HG03442 (cell line): Measurements from ENCODE around the gene MYLK.
"Not testable (repeated sequence)": the region's sequence is repeated elsewhere in the genome, so short reads cannot be mapped to it uniquely, and the experiment has no call there.

Source experiments
- ATAC-seq: cut with Tn5 transposase; IDR thresholded peaks from one replicate; pipeline ENCODE4 v1.9.1; 2021; ENCODE audit warnings: mild to moderate bottlenecking, moderate library complexity; ENCODE audit not compliant: unreplicated experiment

The MYLK gene, protein sequence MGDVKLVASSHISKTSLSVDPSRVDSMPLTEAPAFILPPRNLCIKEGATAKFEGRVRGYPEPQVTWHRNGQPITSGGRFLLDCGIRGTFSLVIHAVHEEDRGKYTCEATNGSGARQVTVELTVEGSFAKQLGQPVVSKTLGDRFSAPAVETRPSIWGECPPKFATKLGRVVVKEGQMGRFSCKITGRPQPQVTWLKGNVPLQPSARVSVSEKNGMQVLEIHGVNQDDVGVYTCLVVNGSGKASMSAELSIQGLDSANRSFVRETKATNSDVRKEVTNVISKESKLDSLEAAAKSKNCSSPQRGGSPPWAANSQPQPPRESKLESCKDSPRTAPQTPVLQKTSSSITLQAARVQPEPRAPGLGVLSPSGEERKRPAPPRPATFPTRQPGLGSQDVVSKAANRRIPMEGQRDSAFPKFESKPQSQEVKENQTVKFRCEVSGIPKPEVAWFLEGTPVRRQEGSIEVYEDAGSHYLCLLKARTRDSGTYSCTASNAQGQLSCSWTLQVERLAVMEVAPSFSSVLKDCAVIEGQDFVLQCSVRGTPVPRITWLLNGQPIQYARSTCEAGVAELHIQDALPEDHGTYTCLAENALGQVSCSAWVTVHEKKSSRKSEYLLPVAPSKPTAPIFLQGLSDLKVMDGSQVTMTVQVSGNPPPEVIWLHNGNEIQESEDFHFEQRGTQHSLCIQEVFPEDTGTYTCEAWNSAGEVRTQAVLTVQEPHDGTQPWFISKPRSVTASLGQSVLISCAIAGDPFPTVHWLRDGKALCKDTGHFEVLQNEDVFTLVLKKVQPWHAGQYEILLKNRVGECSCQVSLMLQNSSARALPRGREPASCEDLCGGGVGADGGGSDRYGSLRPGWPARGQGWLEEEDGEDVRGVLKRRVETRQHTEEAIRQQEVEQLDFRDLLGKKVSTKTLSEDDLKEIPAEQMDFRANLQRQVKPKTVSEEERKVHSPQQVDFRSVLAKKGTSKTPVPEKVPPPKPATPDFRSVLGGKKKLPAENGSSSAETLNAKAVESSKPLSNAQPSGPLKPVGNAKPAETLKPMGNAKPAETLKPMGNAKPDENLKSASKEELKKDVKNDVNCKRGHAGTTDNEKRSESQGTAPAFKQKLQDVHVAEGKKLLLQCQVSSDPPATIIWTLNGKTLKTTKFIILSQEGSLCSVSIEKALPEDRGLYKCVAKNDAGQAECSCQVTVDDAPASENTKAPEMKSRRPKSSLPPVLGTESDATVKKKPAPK (N-terminal part only)

DNA sequence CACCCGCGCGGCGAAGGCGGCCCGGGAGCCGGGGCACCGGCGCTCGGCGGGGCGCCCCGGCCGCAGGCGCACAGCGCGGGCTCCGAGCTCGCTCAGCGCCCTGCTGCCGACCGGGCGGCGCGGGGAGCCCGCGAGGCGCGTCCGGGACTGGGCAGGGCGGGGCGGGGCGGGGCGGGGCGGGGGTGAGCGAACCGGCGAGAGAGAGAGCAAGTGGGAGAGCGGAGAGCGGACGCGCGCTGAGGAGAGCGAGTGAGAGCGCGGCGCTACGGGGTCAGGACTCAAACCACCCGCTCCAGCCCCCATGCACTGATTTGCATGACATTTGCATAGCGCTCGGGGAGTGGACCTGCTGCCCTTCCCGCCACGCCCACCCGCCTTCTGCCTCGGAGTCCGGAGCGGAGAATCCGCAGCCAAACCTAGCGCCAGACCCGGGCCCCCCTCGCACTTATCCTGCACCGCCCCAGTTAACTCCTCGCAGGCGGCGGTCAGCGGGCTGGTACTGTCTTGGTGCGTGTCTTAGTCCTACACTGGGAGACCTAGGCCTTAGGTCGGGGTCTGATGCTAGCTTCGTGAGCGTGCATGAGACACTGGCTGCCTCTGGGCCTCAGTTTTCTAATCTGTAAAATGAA, at the start of gene MYLK:
TSS of gene MYLK (minus strand) at position 130 of the 629 bp plus-strand sequence. CDS start 90,491 bp downstream, outside the sequence.
- ATAC-seq, result no peak

- ATAC-seq, result no peak
These were observed 46.3 kb upstream of the MYLK start for GRCh38 chr3:123930445-123930844.

- ATAC-seq, result no peak
These were observed 45.2 kb upstream of the MYLK start for GRCh38 chr3:123929325-123929724.

GRCh38 chr3:123926396-123926795, 42.3 kb upstream of the MYLK start:
- ATAC-seq, result no peak

DNA sequence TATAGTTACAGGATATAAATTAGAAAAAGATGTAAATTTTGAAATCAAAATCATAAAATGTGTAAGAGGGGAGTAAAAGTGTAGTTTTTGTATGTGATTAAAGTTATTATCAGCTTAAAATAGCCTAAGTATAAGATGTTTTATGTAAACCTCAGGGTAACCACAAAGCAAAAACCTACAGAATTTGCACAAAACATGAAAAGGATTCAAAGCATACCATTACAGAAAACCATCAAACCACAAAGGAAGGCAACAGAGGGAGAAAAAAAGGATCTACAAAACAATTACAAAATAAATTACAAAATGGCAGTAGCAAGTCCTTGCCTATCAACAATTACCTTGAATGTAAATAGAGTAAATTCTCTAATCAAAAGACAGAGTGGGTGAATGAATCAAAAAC, 36.7 kb upstream of the MYLK start:
- ATAC-seq, result no peak

- ATAC-seq, result no peak
These were observed 36.3 kb upstream of the MYLK start for GRCh38 chr3:123920383-123920782.

DNA sequence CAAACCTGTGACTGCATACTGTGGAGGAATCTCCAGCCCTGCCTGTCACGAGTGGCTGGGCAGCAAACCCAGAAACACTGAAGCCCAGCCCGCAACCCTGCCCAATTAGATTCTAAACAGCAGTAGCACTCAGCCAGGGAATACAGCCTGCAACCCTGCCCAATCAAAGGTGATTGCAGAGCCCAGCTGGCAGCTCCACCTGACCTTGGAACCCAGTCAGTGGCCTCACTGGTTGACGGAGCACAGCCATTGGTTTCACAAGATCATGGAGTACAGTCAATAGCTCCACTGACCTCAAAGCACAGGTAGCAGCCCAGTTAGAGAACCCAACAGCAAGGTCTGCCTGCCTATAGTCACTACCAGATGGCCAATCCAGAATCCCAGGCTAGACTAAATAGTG, 35.2 kb upstream of the MYLK start:
- no peak for ATAC-seq

- no peak for ATAC-seq
These were observed 30.7 kb upstream of the MYLK start for GRCh38 chr3:123914829-123915228.

- peak; percentile 72 for ATAC-seq
These were observed 25.7 kb upstream of the MYLK start for GRCh38 chr3:123909785-123910184.

- ATAC-seq, result no peak
These were observed 23.6 kb upstream of the MYLK start for GRCh38 chr3:123907720-123908119.

GRCh38 chr3:123899300-123899865, 15.3 kb upstream of the MYLK start:
- no peak for ATAC-seq

DNA sequence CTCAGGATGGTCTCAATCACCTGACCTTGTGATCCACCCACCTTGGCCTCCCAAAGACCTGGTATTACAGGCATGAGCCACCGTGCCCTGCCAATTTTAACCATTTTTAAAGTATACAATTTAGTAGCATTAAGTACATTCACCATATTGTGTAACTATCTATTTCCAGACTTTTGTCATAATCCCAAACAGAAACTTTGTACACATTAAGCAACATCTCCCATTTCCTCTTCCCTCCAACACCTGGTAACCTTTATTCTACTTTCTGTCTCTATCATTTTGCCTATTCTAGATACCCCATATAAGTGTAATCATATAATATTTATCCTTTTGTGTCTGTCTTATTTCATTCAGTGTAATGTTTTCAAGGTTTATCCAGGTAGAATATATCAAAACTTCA, 8.9 kb upstream of the MYLK start:
- no peak for ATAC-seq

GRCh38 chr3:123892195-123892594, 8.1 kb upstream of the MYLK start:
- no peak for ATAC-seq

DNA sequence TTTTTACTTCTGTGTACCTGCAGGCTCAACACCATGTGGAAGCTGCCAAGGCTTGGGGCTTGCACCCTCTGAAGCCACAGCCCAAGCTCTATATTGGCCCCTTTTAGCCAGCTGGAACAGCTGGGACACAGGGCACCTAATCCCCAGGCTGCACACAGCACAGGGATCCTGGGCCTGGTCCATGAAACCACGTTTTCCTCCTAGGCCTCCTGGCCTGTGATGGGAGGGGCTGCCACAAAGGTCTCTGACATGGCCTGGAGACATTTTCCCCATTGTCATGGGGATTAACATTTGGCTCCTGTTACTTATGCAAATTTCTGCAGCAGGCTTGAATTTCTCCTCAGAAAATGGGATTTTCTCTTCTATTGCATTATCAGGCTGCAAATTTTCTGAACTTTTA, 6.9 kb upstream of the MYLK start:
- ATAC-seq, result not testable (repeated sequence)

DNA sequence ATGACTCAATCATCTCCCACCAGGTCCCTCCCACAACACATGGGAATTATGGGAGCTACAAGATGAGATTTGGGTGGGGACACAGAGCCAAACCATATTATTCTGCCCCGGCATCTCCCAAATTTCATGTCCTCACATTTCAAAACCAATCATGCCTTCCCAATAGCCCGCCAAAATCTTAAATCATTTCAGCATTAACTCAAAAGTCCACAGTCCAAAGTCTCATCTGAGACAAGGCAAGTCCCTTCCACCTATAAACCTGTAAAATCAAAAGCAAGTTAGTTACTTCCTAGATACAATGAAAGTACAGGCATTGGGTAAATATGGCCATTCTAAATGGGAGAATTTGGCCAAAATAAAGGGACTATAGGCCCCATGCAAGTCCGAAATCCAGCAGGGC, 6.0 kb upstream of the MYLK start:
- not testable (repeated sequence) for ATAC-seq

DNA sequence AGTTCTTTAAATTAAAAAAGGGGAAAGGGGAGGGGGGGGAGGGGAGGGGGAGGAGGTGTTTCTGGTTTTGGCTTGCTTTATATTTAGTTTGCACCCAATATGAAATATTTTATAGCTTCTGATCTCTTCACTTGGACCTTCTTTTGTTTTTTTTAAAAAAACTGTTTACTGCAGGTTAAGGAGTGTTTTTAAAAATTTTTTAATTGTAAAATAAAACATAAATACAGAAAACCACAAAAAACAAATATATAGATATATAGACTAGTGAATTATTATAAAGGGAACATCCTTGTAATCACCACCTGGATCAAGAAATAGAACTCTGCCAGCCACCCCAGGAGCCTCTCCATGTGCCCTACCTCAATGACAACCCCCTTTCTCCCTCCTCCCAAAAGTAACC, 861 bp upstream of the MYLK start:
- ATAC-seq, result no peak

GRCh38 chr3:123883701-123884202, 380 bp downstream of the MYLK start:
- ATAC-seq, result no peak

- ATAC-seq, result no peak
These were observed 1.0 kb downstream of the MYLK start for GRCh38 chr3:123883111-123883510.

- ATAC-seq, result no peak
These were observed 2.4 kb downstream of the MYLK start for GRCh38 chr3:123881771-123882170.

GRCh38 chr3:123880998-123881561, 3.1 kb downstream of the MYLK start:
- ATAC-seq, result no peak
